NAMALWA (cell line): Measurements from ENCODE around the gene LDLRAD4.
"Not testable (repeated sequence)": the region's sequence is repeated elsewhere in the genome, so short reads cannot be mapped to it uniquely, and the experiment has no call there.

ENCODE experiments used
- DNase-seq: peaks from one replicate; pipeline ENCODE4 v3.0.0-alpha.2; 2015; ENCODE audit warnings: low spot score

LDLRAD4 gene

GRCh38 chr18:13470516-13471197 lies 252.1 kb downstream of the LDLRAD4 start:
- DNase-seq, result no peak

- no peak for DNase-seq
Measured at GRCh38 chr18:13471198-13471845, 252.8 kb downstream of the LDLRAD4 start.

GRCh38 chr18:13471971-13472628 lies 253.5 kb downstream of the LDLRAD4 start:
- no peak for DNase-seq

GRCh38 chr18:13473751-13474150 lies 255.2 kb downstream of the LDLRAD4 start:
- DNase-seq, result no peak

GRCh38 chr18:13474336-13474735 lies 255.8 kb downstream of the LDLRAD4 start:
- no peak for DNase-seq

- DNase-seq, result no peak
Measured at GRCh38 chr18:13474907-13475545, 256.5 kb downstream of the LDLRAD4 start.

- not testable (repeated sequence) for DNase-seq
Measured at GRCh38 chr18:13476312-13476711, 257.8 kb downstream of the LDLRAD4 start.

GRCh38 chr18:13477147-13477683 lies 258.7 kb downstream of the LDLRAD4 start:
- no peak for DNase-seq

- no peak for DNase-seq
Measured at GRCh38 chr18:13480571-13481255, 262.2 kb downstream of the LDLRAD4 start.

GRCh38 chr18:13481331-13481730 lies 262.8 kb downstream of the LDLRAD4 start:
- DNase-seq, result no peak

GRCh38 chr18:13481820-13482617 lies 263.5 kb downstream of the LDLRAD4 start:
- DNase-seq, result no peak

- no peak for DNase-seq
Measured at GRCh38 chr18:13482618-13482945, 264.0 kb downstream of the LDLRAD4 start.

GRCh38 chr18:13483316-13484270 lies 265.0 kb downstream of the LDLRAD4 start:
- no peak for DNase-seq

GRCh38 chr18:13485182-13485581 lies 266.6 kb downstream of the LDLRAD4 start:
- no peak for DNase-seq

- no peak for DNase-seq
Measured at GRCh38 chr18:13485604-13486003, 267.0 kb downstream of the LDLRAD4 start.

- DNase-seq, result no peak
Measured at GRCh38 chr18:13486284-13486683, 267.7 kb downstream of the LDLRAD4 start.

GRCh38 chr18:13486686-13487085 lies 268.1 kb downstream of the LDLRAD4 start:
- no peak for DNase-seq

- no peak for DNase-seq
Measured at GRCh38 chr18:13487237-13487636, 268.7 kb downstream of the LDLRAD4 start.

GRCh38 chr18:13488281-13488929 lies 269.8 kb downstream of the LDLRAD4 start:
- no peak for DNase-seq
